ENCODE measurements around the gene KIAA1671. TPM values are rescaled to one million over a fixed set of nuclear protein-coding genes. Genes with fewer than 3 reads are reported as not detected.
"Not testable (repeated sequence)": the region's sequence is repeated elsewhere in the genome, so short reads cannot be mapped to it uniquely, and the experiment has no call there.

Gene KIAA1671
- total and polyA plus RNA-seq, 7 donors, result 6.3 to 34.2 (median 10.2) TPM

DNA sequence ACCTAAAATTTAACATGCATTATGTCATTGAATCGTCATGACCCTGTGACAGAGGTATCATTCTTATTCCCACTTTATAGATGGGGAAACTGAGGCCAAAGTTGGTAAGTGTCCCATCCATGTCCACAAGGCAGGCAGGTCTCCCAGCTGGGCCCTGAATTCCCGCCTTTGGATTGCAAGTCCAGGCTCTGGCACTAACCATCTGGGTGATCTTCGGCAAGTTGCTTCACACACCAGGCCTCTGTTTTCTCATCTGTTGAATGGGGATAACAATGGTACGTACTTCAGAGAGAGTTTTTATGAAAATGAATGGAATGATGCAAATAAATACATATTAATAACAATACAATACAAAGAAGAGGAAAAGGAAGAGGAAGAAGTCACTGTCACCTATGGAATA lies 250.6 kb downstream of the KIAA1671 start:
- Histone ChIP-seq H3K4me1 (no peaks in the 10 kb centered on the region), H3K9me3 (no peaks in the 10 kb centered on the region), H3K27me3 (no peaks in the 10 kb centered on the region), H3K4me3 (no peak overlapping the region), H3K36me3 (no peaks in the 10 kb centered on the region), H3K27ac (no peak overlapping the region)
- no peak for TF ChIP-seq POLR2A (IDR thresholded peaks at IDR 0.05)
- no peak for TF ChIP-seq EP300 (IDR thresholded peaks at IDR 0.05)
- no peak for TF ChIP-seq POLR2AphosphoS5 (IDR thresholded peaks at IDR 0.05)
- TF ChIP-seq, protein P1, sequence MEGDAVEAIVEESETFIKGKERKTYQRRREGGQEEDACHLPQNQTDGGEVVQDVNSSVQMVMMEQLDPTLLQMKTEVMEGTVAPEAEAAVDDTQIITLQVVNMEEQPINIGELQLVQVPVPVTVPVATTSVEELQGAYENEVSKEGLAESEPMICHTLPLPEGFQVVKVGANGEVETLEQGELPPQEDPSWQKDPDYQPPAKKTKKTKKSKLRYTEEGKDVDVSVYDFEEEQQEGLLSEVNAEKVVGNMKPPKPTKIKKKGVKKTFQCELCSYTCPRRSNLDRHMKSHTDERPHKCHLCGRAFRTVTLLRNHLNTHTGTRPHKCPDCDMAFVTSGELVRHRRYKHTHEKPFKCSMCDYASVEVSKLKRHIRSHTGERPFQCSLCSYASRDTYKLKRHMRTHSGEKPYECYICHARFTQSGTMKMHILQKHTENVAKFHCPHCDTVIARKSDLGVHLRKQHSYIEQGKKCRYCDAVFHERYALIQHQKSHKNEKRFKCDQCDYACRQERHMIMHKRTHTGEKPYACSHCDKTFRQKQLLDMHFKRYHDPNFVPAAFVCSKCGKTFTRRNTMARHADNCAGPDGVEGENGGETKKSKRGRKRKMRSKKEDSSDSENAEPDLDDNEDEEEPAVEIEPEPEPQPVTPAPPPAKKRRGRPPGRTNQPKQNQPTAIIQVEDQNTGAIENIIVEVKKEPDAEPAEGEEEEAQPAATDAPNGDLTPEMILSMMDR (IDR thresholded peaks at IDR 0.05), result no peak
- DNase-seq, result no peak
- WGBS, 2 donors, result 93 to 94% methylated on average over 4 of the region's 4 CpGs
- intact Hi-C loops (cut with DNase I), result loop anchor here (10.0 kb wide), 1 partner anchor 572 kb away; no protein-coding TSS in a partner anchor

DNA sequence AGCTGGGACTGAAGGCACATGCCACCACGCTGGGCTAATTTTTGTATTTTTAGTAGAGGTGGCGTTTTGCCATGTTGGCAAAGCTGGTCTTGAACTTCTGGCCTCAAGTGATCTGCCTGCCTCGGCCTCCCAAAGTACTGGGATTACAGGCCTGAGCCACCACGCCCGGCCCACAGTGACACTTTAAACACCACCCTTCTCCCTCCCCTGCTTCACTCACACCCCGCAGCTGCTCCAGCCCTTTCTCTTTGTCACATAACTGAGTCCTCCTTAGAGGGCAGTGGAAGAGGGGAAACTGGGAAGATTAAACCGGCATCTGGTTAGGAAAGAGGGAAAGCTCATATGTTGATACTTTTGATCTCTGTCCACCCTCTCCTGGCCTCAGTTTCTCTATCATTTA lies 252.0 kb downstream of the KIAA1671 start:
- intact Hi-C loops (cut with DNase I), result loop anchor here (10.0 kb wide), 1 partner anchor 570 kb away; no protein-coding TSS in a partner anchor
- WGBS, 2 donors, result 60 to 83% methylated on average over 7 of the region's 7 CpGs
- not testable (repeated sequence) for H3K36me3 ChIP-seq, H3K27me3 ChIP-seq, H3K4me3 ChIP-seq, H3K9me3 ChIP-seq, H3K27ac ChIP-seq, H3K4me1 ChIP-seq, DNase-seq

DNA sequence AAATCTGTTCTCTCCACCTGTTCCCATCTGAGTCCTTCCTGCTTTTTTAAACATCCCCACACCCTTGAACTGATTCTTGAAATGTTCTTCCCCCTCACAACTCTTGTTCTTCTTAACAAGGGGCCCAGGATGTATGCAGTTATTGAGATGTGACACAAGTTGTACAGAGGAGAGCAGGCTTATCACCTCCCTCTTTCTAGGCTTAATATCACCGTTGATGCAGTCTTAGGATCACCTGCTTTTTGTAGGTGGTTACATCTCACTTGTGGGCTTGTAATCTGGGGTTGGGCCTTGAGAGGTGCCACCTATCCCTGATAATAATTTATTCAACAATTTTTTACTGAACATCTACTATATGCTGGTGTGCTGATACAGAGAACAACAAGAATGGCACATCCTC lies 253.3 kb downstream of the KIAA1671 start:
- Histone ChIP-seq H3K4me3 (no peak overlapping the region), H3K9me3 (no peaks in the 10 kb centered on the region), H3K27ac (no peak overlapping the region), H3K36me3 (no peaks in the 10 kb centered on the region), H3K4me1 (no peaks in the 10 kb centered on the region), H3K27me3 (no peaks in the 10 kb centered on the region)
- intact Hi-C loops (cut with DNase I), result loop anchor here (10.0 kb wide), 1 partner anchor 569 kb away; no protein-coding TSS in a partner anchor
- 77 to 89% methylated on average over 1 of the region's 1 CpG for WGBS, 2 donors
- no peak for DNase-seq
- TF ChIP-seq, protein P1 (IDR thresholded peaks at IDR 0.05), result no peak
- TF ChIP-seq POLR2A (IDR thresholded peaks at IDR 0.05) (no peak), POLR2AphosphoS5 (IDR thresholded peaks at IDR 0.05) (no peak), EP300 (IDR thresholded peaks at IDR 0.05) (no peak)

DNA sequence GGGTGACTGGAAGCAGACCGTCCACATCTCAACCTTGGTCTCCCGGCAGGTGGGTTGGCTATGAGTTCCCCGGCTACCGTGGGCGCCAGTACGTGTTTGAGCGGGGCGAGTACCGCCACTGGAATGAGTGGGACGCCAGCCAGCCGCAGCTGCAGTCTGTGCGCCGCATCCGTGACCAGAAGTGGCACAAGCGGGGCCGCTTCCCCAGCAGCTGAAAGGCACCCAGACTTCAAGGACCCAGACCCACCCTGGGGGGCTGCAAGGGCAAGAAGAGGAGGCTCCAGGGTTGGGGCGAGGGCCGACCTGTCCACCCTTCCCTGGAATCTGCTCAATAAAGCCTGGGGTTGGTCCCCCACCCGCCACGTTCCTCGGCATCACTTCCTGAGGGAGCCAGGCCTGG lies 254.5 kb downstream of the KIAA1671 start:
- DNase-seq, result no peak
- 92 to 94% methylated on average over 21 of the region's 21 CpGs for WGBS, 2 donors
- intact Hi-C loops (cut with DNase I), result loop anchor here (10.0 kb wide), 1 partner anchor 568 kb away; no protein-coding TSS in a partner anchor

DNA sequence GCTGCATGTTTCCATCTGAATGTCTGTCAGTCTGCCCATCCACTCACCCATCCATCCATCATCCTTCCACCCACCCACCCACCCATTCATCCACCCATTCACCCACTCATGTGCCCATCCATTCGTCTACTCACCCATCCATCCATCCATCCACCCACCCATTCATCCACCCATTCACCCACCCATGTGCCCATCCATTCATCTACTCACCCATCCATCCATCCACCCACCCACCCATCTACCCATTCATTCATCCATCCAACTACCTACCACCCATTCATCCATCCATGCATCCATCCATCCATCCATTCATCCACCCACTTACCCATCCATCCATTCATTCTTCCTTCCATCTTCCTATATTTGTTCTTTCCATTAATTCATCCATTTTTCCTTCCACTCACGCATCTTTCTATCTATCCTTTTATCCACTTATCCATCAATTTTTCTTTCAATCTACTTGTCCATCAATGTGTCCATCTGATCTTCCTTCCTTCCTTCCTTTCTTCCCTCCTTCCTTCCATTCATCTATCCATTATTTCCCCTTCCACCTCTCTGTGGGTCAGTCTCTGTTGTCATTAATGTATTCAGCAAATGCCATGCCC lies 255.1 kb downstream of the KIAA1671 start:
- TF ChIP-seq, protein P1 (IDR thresholded peaks at IDR 0.05), result no peak
- TF ChIP-seq POLR2A (IDR thresholded peaks at IDR 0.05) (no peak), EP300 (IDR thresholded peaks at IDR 0.05) (no peak), POLR2AphosphoS5 (IDR thresholded peaks at IDR 0.05) (no peak)
- 40 to 44% methylated on average over 2 of the region's 2 CpGs for WGBS, 2 donors
- H3K4me3 ChIP-seq, result no peak overlapping the region
- no peak for DNase-seq
- intact Hi-C loops (cut with DNase I), result loop anchor here (10.0 kb wide), 1 partner anchor 567 kb away; no protein-coding TSS in a partner anchor
- H3K9me3 ChIP-seq, result no peaks in the 10 kb centered on the region
- H3K27me3 ChIP-seq, result no peaks in the 10 kb centered on the region
- no peaks in the 10 kb centered on the region for H3K36me3 ChIP-seq
- H3K4me1 ChIP-seq, result no peaks in the 10 kb centered on the region
- H3K27ac ChIP-seq, result no peak overlapping the region

More for the DNA sequence above, 254.5 kb downstream of the KIAA1671 start:
- Histone ChIP-seq H3K4me1 (no peaks in the 10 kb centered on the region), H3K36me3 (no peaks in the 10 kb centered on the region), H3K9me3 (no peaks in the 10 kb centered on the region), H3K27ac (no peak overlapping the region), H3K27me3 (no peaks in the 10 kb centered on the region), H3K4me3 (no peak overlapping the region)
- TF ChIP-seq, protein P1 (IDR thresholded peaks at IDR 0.05), result no peak
- TF ChIP-seq EP300 (IDR thresholded peaks at IDR 0.05), result no peak
- no peak for TF ChIP-seq POLR2A (IDR thresholded peaks at IDR 0.05)
